22Rv1 (cell line): Measurements from ENCODE around the gene FADS3.

Source experiments
- H3K27ac ChIP-seq: fragments of 450-650 bp; 2 replicates; pipeline ENCODE4 v1.5.1; 2017
- ZFX ChIP-seq: fragments of 450-650 bp; IDR thresholded peaks from 2 replicates; pipeline ENCODE4 v1.6.1; 2017; ENCODE audit warnings: antibody characterized with exemption, borderline replicate concordance
- TF ChIP-seq, protein P1 (sequence below): fragments of 450-650 bp; IDR thresholded peaks from 2 replicates; pipeline ENCODE4 v1.5.1; 2017; ENCODE audit warnings: mild to moderate bottlenecking

Gene FADS3

GRCh38 chr11:61837411-61838005 lies 53.8 kb downstream of the FADS3 start:
- no peak for TF ChIP-seq ZFX
- TF ChIP-seq, protein P1, sequence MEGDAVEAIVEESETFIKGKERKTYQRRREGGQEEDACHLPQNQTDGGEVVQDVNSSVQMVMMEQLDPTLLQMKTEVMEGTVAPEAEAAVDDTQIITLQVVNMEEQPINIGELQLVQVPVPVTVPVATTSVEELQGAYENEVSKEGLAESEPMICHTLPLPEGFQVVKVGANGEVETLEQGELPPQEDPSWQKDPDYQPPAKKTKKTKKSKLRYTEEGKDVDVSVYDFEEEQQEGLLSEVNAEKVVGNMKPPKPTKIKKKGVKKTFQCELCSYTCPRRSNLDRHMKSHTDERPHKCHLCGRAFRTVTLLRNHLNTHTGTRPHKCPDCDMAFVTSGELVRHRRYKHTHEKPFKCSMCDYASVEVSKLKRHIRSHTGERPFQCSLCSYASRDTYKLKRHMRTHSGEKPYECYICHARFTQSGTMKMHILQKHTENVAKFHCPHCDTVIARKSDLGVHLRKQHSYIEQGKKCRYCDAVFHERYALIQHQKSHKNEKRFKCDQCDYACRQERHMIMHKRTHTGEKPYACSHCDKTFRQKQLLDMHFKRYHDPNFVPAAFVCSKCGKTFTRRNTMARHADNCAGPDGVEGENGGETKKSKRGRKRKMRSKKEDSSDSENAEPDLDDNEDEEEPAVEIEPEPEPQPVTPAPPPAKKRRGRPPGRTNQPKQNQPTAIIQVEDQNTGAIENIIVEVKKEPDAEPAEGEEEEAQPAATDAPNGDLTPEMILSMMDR, result no peak
- H3K27ac ChIP-seq, result no peak overlapping the region

GRCh38 chr11:61836193-61836592 lies 55.2 kb downstream of the FADS3 start:
- no peak overlapping the region for H3K27ac ChIP-seq
- TF ChIP-seq, protein P1, result no peak
- TF ChIP-seq ZFX, result no peak

DNA sequence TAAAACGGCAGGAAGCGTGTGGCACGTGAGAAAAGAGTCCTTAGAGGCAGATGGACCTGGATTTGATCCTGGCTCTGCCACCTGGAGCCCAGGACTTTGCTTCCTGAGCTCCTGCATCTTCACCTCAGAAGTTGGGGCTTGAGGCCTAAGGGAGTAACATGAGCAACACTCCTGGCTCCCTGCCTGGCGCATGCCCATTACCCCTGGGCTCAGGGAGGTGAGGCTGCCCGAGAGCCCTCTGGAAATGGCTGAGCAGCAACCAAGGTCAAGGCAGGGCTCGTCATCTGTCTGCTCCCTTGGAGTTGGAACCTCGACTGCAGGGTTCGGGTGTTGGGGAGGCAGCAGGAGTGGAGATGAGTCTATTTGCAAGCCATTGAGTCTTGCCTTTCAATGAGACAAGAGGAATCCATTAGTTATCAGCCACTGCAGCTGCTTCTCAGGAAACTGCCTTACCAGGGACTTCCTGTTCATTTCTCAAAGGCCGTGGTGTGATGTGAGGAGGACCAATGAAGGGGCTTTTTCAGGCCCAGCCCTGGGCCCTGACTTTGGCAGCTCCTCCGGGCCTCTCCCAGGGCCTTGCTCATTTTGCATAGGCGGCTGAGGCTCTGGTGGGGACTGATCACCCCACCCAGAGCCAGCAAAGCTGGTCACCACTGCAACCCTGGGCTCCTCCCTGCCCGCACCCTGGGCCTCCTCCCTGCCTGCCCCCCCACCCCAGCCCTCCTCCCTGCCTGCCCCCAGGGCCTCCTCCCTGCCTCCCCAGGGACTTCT lies 56.9 kb downstream of the FADS3 start:
- no peak for TF ChIP-seq ZFX
- TF ChIP-seq, protein P1, result no peak
- no peak overlapping the region for H3K27ac ChIP-seq

DNA sequence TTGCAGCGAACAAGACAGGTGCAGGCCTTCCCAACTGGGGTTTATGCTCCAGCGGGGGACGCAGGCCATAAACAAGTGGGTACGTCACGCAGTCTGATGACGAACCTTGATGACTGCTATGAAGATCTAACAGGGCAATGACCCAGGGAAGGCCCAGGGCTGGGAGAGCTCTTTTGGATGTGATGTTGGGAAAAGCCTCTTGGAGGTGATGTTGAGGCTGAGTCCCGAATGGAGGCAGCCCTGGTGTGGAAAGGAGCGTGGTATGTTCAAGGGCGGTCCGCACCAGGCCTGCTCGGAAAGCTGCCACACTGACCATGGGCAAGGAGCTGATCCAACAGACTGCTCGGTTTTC lies 57.4 kb downstream of the FADS3 start:
- TF ChIP-seq ZFX, result no peak
- TF ChIP-seq, protein P1, result no peak
- H3K27ac ChIP-seq, result no peak overlapping the region

DNA sequence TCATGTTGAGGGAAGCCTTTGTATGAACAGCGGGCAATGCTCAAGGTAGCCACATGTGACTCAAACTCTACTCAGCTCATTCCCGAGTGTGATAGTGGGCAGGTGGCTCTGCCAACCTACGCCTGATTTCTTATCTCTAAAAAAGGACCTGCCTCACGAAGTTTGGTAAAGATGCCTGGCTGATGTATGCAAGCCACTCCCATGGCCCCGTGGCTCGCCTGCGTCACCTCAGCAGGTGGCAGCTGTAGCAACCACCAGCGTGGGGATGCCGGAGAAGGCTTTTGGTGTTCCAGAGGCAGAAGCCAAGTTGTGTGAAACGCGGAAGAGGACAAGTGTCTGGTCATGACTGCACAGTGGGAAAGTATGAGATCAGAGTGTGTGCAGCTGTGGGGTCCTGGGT lies 57.9 kb downstream of the FADS3 start:
- no peak overlapping the region for H3K27ac ChIP-seq
- no peak for TF ChIP-seq ZFX
- TF ChIP-seq, protein P1, result no peak

GRCh38 chr11:61832754-61833153 lies 58.6 kb downstream of the FADS3 start:
- no peak overlapping the region for H3K27ac ChIP-seq
- TF ChIP-seq, protein P1, result no peak
- no peak for TF ChIP-seq ZFX

DNA sequence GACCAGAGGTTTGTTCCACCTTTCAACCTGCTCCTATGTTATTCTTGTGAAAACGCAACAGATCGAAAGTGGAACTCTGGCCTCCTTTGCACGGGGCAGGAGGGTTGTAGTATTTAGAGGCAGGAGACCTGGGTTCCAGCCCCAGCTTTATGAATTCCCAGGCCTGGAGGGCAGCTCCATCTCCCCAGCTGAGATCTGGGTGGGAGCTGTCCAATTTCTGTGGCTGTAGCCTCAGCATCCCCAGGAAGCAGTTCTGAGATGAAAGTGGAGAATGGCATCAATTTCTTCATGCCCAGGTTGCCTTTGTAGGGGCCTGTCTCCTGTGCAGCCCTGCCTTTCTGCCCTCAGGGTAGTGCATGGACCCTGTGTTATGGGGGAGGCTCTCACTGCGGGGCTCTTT lies 59.1 kb downstream of the FADS3 start:
- no peak overlapping the region for H3K27ac ChIP-seq
- TF ChIP-seq, protein P1, result no peak
- no peak for TF ChIP-seq ZFX
